Keratinocyte (primary cell): Measurements from ENCODE around the gene TMPRSS2. TPM values are rescaled to one million over a fixed set of nuclear protein-coding genes. Genes with fewer than 3 reads are reported as not detected.

Source experiments
- DNase-seq: peaks from one replicate; pipeline ENCODE4 v3.0.0-alpha.2; 2011; ENCODE audit warnings: low read depth, missing footprints, low spot score
- FAIRE-seq: peaks from 2 replicates; lab custom pipeline; 2011; peaks lifted over from hg19 to GRCh38; lab: Jason Lieb, UNC
- H2AFZ ChIP-seq: 2 replicates; pipeline ENCODE4 v1.6.0; 2012; ENCODE audit warnings: low read length, control low read depth, inconsistent platforms; ENCODE audit not compliant: control insufficient read depth
- H3K27ac ChIP-seq: 2 replicates; pipeline ENCODE4 v1.5.1; 2011; ENCODE audit warnings: low read length; ENCODE audit not compliant: control insufficient read depth, insufficient read depth
- H3K27me3 ChIP-seq: 3 replicates; pipeline ENCODE4 v1.6.0; 2011; ENCODE audit warnings: low read length; ENCODE audit not compliant: control insufficient read depth, insufficient read depth; ENCODE audit errors: extremely low read depth
- H3K36me3 ChIP-seq, 2 experiments: 2 replicates in 1 of 2; 3 replicates in 1 of 2; pipeline ENCODE4 v1.5.1; 2011; ENCODE audit warnings: low read length in 2 of 2, mild to moderate bottlenecking in 1 of 2; ENCODE audit not compliant: control insufficient read depth in 2 of 2, insufficient read depth in 2 of 2; ENCODE audit errors: extremely low read depth in 1 of 2
- H3K4me1 ChIP-seq: 3 replicates; pipeline ENCODE4 v1.5.1; 2011; ENCODE audit warnings: low read length; ENCODE audit not compliant: control insufficient read depth, insufficient read depth; ENCODE audit errors: extremely low read depth
- H3K4me2 ChIP-seq: 3 replicates; pipeline ENCODE4 v1.6.0; 2011; ENCODE audit warnings: low read depth, low read length; ENCODE audit not compliant: control insufficient read depth, insufficient read depth; ENCODE audit errors: extremely low read depth
- H3K4me3 ChIP-seq, 3 experiments: fragments of 200-600 bp in 1 of 3; sonication (generic) in 1 of 3; 2 replicates in 2 of 3; 3 replicates in 1 of 3; pipeline ENCODE4 v1.5.1; 2011 to 2016; ENCODE audit warnings: low read length in 3 of 3, mild to moderate bottlenecking in 3 of 3, control low read depth in 2 of 3, inconsistent platforms in 1 of 3, low read depth in 1 of 3, mixed read lengths in 1 of 3, mixed run types in 1 of 3, moderate library complexity in 1 of 3; ENCODE audit not compliant: control insufficient read depth in 2 of 3, insufficient read depth in 2 of 3; ENCODE audit errors: extremely low read depth in 1 of 3
- H3K79me2 ChIP-seq: 2 replicates; pipeline ENCODE4 v1.6.0; 2012; ENCODE audit warnings: low read length; ENCODE audit not compliant: control insufficient read depth, insufficient read depth
- H3K9ac ChIP-seq: 3 replicates; pipeline ENCODE4 v1.6.0; 2011; ENCODE audit warnings: low read length; ENCODE audit not compliant: control insufficient read depth, insufficient read depth; ENCODE audit errors: extremely low read depth
- H3K9me1 ChIP-seq: 3 replicates; pipeline ENCODE4 v1.6.0; 2011; ENCODE audit warnings: low read length; ENCODE audit not compliant: control insufficient read depth, insufficient read depth; ENCODE audit errors: extremely low read depth
- H3K9me3 ChIP-seq: 2 replicates; pipeline ENCODE4 v1.5.1; 2012; ENCODE audit warnings: low read depth, low read length; ENCODE audit not compliant: control insufficient read depth
- H4K20me1 ChIP-seq: 3 replicates; pipeline ENCODE4 v1.6.0; 2011; ENCODE audit warnings: low read length; ENCODE audit not compliant: control insufficient read depth, insufficient read depth; ENCODE audit errors: extremely low read depth
- EZH2 ChIP-seq: IDR thresholded peaks from one replicate; pipeline ENCODE4 v1.6.1; 2012; ENCODE audit warnings: inconsistent platforms, mild to moderate bottlenecking, low read length, moderate library complexity
- dilution Hi-C: fragments of 300-500 bp; cut with MboI; formaldehyde crosslinking; loops from one replicate; pipeline ENCODE4 v1.7.0; 2020; ENCODE audit warnings: low sequenced_read_pairs; ENCODE audit not compliant: extremely low pct_ligation_motif_present
- polyA plus RNA-seq, 5 experiments: library from polyadenylated mRNA; depleted of rRNA in 3 of 5; stranded (reverse) in 3 of 5; stranded (forward) in 1 of 5; unstranded in 1 of 5; fragments of >200 nt; gene quantifications; 1 replicate in 1 of 5; 2 replicates in 3 of 5; 3 replicates in 1 of 5; pipeline versions ENCODE4 v1.2.1 to v1.2.3, GENCODE V29; 2011 to 2012; ENCODE audit warnings: missing spikeins in 2 of 5, low read depth in 1 of 5, low replicate concordance in 1 of 5
- TF ChIP-seq, protein P1 (sequence below), 3 experiments: IDR thresholded peaks in 1 of 3; conservative IDR thresholded peaks in 1 of 3; optimal IDR thresholded peaks in 1 of 3; 2 replicates in 2 of 3; 3 replicates in 1 of 3; pipeline versions ENCODE3 to v1.5.1; 2011; ENCODE audit warnings: low read length in 3 of 3, mild to moderate bottlenecking in 3 of 3, moderate library complexity in 2 of 3, control low read depth in 1 of 3, inconsistent platforms in 1 of 3; ENCODE audit not compliant: insufficient read depth in 2 of 3; ENCODE audit errors: extremely low read depth in 1 of 3

Gene TMPRSS2
- polyA plus RNA-seq, 1 donor (not counting 4 experiments of a cell fraction or from before 2014, with no cell fraction given): not detected

DNA sequence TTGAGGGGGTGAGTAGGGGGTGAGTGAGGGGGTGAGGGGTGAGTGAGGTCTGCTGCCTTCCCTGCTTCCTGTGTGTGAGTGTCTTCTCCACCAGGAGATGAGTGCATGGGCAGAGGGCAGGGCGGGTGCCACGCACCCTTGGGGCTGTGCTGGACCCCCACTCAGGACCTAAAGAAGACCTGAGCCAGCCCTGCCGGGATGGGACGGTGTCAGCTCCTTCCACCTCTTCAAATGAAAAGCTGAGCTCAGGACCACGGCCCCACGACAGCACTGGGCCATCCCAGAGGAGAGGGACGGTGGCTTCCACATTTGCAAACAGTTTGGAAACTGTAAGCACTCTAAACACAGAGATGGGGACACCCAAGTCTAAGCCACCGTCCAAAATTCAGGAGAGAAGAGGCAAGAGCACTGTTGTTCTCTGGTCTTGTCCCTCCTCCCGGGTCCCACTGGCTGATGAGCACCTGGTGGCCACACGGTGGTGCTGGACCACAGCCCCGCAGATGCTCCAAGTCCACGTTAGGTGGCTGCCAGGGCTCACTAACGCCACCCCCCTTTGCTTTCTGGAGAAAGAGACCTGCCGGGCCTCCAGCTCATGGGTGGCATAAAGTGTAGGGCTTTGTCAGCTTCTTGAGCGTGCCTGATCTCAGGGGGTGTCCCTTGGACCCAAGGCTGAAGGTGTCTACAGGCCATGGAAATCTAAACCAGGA, 32.1 kb downstream of the TMPRSS2 start:
- DNase-seq: no peak
- H3K9me3 ChIP-seq: no peaks in the 10 kb centered on the region
- H2AFZ ChIP-seq: no peak overlapping the region
- H3K79me2 ChIP-seq: no peaks in the 10 kb centered on the region
- no peak overlapping the region for H3K9ac ChIP-seq
- H3K4me1 ChIP-seq: no peaks in the 10 kb centered on the region
- H3K9me1 ChIP-seq: no peaks in the 10 kb centered on the region
- H3K4me3 ChIP-seq: no peak overlapping the region
- dilution Hi-C loops: no loop called here
- no peak overlapping the region for H3K4me2 ChIP-seq
- H4K20me1 ChIP-seq: no peaks in the 10 kb centered on the region
- TF ChIP-seq, protein P1, sequence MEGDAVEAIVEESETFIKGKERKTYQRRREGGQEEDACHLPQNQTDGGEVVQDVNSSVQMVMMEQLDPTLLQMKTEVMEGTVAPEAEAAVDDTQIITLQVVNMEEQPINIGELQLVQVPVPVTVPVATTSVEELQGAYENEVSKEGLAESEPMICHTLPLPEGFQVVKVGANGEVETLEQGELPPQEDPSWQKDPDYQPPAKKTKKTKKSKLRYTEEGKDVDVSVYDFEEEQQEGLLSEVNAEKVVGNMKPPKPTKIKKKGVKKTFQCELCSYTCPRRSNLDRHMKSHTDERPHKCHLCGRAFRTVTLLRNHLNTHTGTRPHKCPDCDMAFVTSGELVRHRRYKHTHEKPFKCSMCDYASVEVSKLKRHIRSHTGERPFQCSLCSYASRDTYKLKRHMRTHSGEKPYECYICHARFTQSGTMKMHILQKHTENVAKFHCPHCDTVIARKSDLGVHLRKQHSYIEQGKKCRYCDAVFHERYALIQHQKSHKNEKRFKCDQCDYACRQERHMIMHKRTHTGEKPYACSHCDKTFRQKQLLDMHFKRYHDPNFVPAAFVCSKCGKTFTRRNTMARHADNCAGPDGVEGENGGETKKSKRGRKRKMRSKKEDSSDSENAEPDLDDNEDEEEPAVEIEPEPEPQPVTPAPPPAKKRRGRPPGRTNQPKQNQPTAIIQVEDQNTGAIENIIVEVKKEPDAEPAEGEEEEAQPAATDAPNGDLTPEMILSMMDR (optimal IDR thresholded peaks at IDR 0.05 in 1 of 3, IDR thresholded peaks at IDR 0.05 in 1 of 3, conservative IDR thresholded peaks at IDR 0.05 in 1 of 3; ENCODE audit: extremely low read depth in 1 of 3, insufficient read depth in 2 of 3, low read length in 3 of 3): no peak
- no peak for TF ChIP-seq EZH2
- no peak for FAIRE-seq
- no peaks in the 10 kb centered on the region for H3K36me3 ChIP-seq
- H3K27ac ChIP-seq: no peak overlapping the region
- H3K27me3 ChIP-seq: peaks cover 25% of the 10 kb centered on the region

DNA sequence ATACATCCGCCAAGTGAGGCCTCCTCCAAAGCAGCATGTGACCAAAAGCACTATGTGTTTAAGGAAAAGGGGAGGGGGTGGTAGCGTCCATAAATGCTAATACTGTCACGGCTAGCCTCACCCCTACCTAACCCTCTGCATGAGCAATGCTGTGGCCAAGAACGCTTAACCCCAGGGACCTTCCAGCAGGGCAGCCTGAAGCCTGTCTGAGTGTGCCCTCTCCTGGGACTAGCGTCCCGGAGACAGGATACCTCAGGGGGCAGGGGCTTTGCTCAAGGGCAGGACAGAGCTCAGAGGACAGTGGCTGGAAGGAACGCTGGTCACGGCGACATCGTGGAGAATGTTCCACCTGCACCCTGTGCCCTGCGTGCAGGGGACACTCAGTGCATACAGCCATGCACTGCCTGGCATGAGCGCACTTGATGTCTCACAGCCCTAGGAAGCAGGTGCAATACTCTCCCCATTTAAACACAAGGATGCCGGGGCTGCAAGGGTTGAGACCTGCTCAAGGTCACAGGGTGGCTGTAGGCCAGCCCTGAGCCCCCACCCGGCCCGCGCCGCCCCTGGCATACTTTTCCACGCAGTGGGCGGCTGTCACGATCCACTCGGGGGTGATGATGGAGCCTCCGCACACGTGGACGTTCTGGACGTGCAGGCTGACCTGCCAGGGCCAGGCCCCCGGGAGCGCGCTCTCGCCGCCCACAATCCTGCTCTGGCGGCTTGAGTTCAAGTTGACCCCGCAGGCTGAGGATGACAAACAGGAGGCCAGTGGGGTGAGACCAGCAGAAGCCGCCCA, 35.0 kb downstream of the TMPRSS2 start:
- H3K36me3 ChIP-seq: no peaks in the 10 kb centered on the region
- no peaks in the 10 kb centered on the region for H3K9me1 ChIP-seq
- no peaks in the 10 kb centered on the region for H3K4me1 ChIP-seq
- no peak overlapping the region for H3K4me3 ChIP-seq
- FAIRE-seq (no peak), DNase-seq (no peak)
- H4K20me1 ChIP-seq: no peaks in the 10 kb centered on the region
- H3K27ac ChIP-seq: no peak overlapping the region
- no peaks in the 10 kb centered on the region for H3K9me3 ChIP-seq
- H3K27me3 ChIP-seq: peaks cover 20% of the 10 kb centered on the region
- no peak overlapping the region for H3K4me2 ChIP-seq
- TF ChIP-seq, protein P1 (optimal IDR thresholded peaks at IDR 0.05 in 1 of 3, IDR thresholded peaks at IDR 0.05 in 1 of 3, conservative IDR thresholded peaks at IDR 0.05 in 1 of 3; ENCODE audit: extremely low read depth in 1 of 3, insufficient read depth in 2 of 3, low read length in 3 of 3): no peak
- no peak for TF ChIP-seq EZH2
- no peaks in the 10 kb centered on the region for H3K79me2 ChIP-seq
- dilution Hi-C loops: no loop called here
- H3K9ac ChIP-seq: no peak overlapping the region
- no peak overlapping the region for H2AFZ ChIP-seq
